ENCODE results near the gene ARHGEF37.

Gene ARHGEF37

GRCh38 chr5:149671544-149671943 is 90.2 kb downstream of the ARHGEF37 start:
- FAIRE-seq (no peak), DNase-seq (ENCODE audit: low spot score) (no peak)

GRCh38 chr5:149672701-149673476 is 91.6 kb downstream of the ARHGEF37 start:
- no peak for FAIRE-seq
- no peak for DNase-seq (ENCODE audit: low spot score)

GRCh38 chr5:149674686-149675085 is 93.4 kb downstream of the ARHGEF37 start:
- DNase-seq (ENCODE audit: low spot score) (no peak), FAIRE-seq (no peak)

- FAIRE-seq (no peak), DNase-seq (ENCODE audit: low spot score) (no peak)
These were observed 94.4 kb downstream of the ARHGEF37 start for GRCh38 chr5:149675610-149676201.

GRCh38 chr5:149677731-149678130 is 96.4 kb downstream of the ARHGEF37 start:
- FAIRE-seq: no peak
- DNase-seq (ENCODE audit: low spot score): no peak

- FAIRE-seq: no peak
- no peak for DNase-seq (ENCODE audit: low spot score)
These were observed 98.8 kb downstream of the ARHGEF37 start for GRCh38 chr5:149679876-149680809.

- FAIRE-seq: no peak
These were observed 99.5 kb downstream of the ARHGEF37 start for GRCh38 chr5:149680810-149681221.

GRCh38 chr5:149681252-149681651 is 100.0 kb downstream of the ARHGEF37 start:
- DNase-seq (ENCODE audit: low spot score): no peak
- FAIRE-seq: no peak

More at GRCh38 chr5:149680810-149681221, 99.5 kb downstream of the ARHGEF37 start:
- no peak for DNase-seq (ENCODE audit: low spot score)

GRCh38 chr5:149681922-149682321 is 100.6 kb downstream of the ARHGEF37 start:
- no peak for FAIRE-seq
- no peak for DNase-seq (ENCODE audit: low spot score)

- DNase-seq (ENCODE audit: low spot score) (no peak), FAIRE-seq (no peak)
These were observed 101.3 kb downstream of the ARHGEF37 start for GRCh38 chr5:149682532-149683075.

- DNase-seq (ENCODE audit: low spot score): no peak
- no peak for FAIRE-seq
These were observed 102.7 kb downstream of the ARHGEF37 start for GRCh38 chr5:149683964-149684363.

GRCh38 chr5:149684371-149684770 is 103.1 kb downstream of the ARHGEF37 start:
- DNase-seq (ENCODE audit: low spot score) (no peak), FAIRE-seq (no peak)
